Mesenchymal stem cell (in vitro differentiated cells and primary cell): Measurements from ENCODE around the gene NDUFAF2.

Experiments
- DNase-seq: peaks from one replicate; pipeline ENCODE4 v3.0.0-alpha.2; 2013
- H2AFZ ChIP-seq: one replicate; pipeline ENCODE4 v1.6.1; 2013; ENCODE audit warnings: low read depth, mild to moderate bottlenecking, control low read depth, inconsistent platforms, low read length, moderate library complexity
- H2AK5ac ChIP-seq: 2 replicates; pipeline ENCODE4 v1.6.1; 2013; ENCODE audit warnings: low read length, moderate library complexity, mild to moderate bottlenecking, inconsistent platforms; ENCODE audit not compliant: severe bottlenecking
- H2BK120ac ChIP-seq: one replicate; pipeline ENCODE4 v1.6.1; 2013; ENCODE audit warnings: low read depth, mild to moderate bottlenecking, inconsistent platforms, low read length, moderate library complexity
- H2BK12ac ChIP-seq, 2 experiments: one replicate each; pipeline ENCODE4 v1.6.1; 2013; ENCODE audit warnings: inconsistent platforms in 2 of 2, low read length in 2 of 2, mild to moderate bottlenecking in 2 of 2, moderate library complexity in 2 of 2, control low read depth in 1 of 2
- H2BK15ac ChIP-seq: one replicate; pipeline ENCODE4 v1.6.1; 2013; ENCODE audit warnings: mild to moderate bottlenecking, low read depth, inconsistent platforms; ENCODE audit not compliant: poor library complexity, severe bottlenecking
- H2BK5ac ChIP-seq: 2 replicates; pipeline ENCODE4 v1.6.1; 2013; ENCODE audit warnings: low read depth, mild to moderate bottlenecking, low read length, control low read depth, inconsistent platforms; ENCODE audit not compliant: poor library complexity, severe bottlenecking
- H3K14ac ChIP-seq, 2 experiments: one replicate each; pipeline ENCODE4 v1.6.1; 2013; ENCODE audit warnings: inconsistent platforms in 2 of 2, low read length in 2 of 2, control low read depth in 1 of 2, mild to moderate bottlenecking in 1 of 2, moderate library complexity in 1 of 2
- H3K18ac ChIP-seq, 2 experiments: one replicate each; pipeline ENCODE4 v1.6.1; 2013; ENCODE audit warnings: inconsistent platforms in 2 of 2, low read length in 2 of 2, control low read depth in 1 of 2, low read depth in 1 of 2, mild to moderate bottlenecking in 1 of 2
- H3K23ac ChIP-seq, 2 experiments: one replicate each; pipeline ENCODE4 v1.6.1; 2013; ENCODE audit warnings: inconsistent platforms in 2 of 2, low read length in 2 of 2, mild to moderate bottlenecking in 2 of 2, moderate library complexity in 2 of 2, control low read depth in 1 of 2
- H3K27ac ChIP-seq: 2 replicates; pipeline ENCODE4 v1.5.1; 2013; ENCODE audit warnings: mild to moderate bottlenecking, moderate library complexity, low read length, control low read depth, inconsistent platforms; ENCODE audit not compliant: poor library complexity, severe bottlenecking
- H3K27me3 ChIP-seq, 2 experiments: 2 replicates each; pipeline versions ENCODE4 v1.6.1 to v1.7.0; 2013; ENCODE audit warnings: low read length in 2 of 2, mild to moderate bottlenecking in 2 of 2, moderate library complexity in 2 of 2, control low read depth in 1 of 2, inconsistent platforms in 1 of 2; ENCODE audit not compliant: control insufficient read depth in 1 of 2, insufficient read depth in 1 of 2
- H3K36me3 ChIP-seq, 2 experiments: 2 replicates each; pipeline versions ENCODE4 v1.6.1 to v1.7.0; 2013; ENCODE audit warnings: low read length in 2 of 2, control low read depth in 1 of 2, inconsistent platforms in 1 of 2, low read depth in 1 of 2, mild to moderate bottlenecking in 1 of 2; ENCODE audit not compliant: insufficient read depth in 2 of 2, control insufficient read depth in 1 of 2
- H3K4ac ChIP-seq, 2 experiments: one replicate each; pipeline ENCODE4 v1.6.1; 2013; ENCODE audit warnings: inconsistent platforms in 2 of 2, low read length in 2 of 2, mild to moderate bottlenecking in 2 of 2, moderate library complexity in 2 of 2, control low read depth in 1 of 2, low read depth in 1 of 2
- H3K4me1 ChIP-seq: 2 replicates; pipeline ENCODE4 v1.6.1; 2013; ENCODE audit warnings: low read depth, low read length, control low read depth; ENCODE audit not compliant: control insufficient read depth, insufficient read depth
- H3K4me2 ChIP-seq: 2 replicates; pipeline ENCODE4 v1.6.1; 2013; ENCODE audit warnings: low read length, mild to moderate bottlenecking, inconsistent platforms; ENCODE audit not compliant: poor library complexity, severe bottlenecking
- H3K4me3 ChIP-seq, 2 experiments: 2 replicates each; pipeline versions ENCODE4 v1.5.1 to v1.7.0; 2013; ENCODE audit warnings: low read length in 2 of 2, mild to moderate bottlenecking in 2 of 2, control low read depth in 1 of 2, low read depth in 1 of 2; ENCODE audit not compliant: insufficient read depth in 1 of 2
- H3K79me1 ChIP-seq: replicated peaks from 2 replicates; pipeline ENCODE4 v1.6.1; 2013; ENCODE audit warnings: mild to moderate bottlenecking, control low read depth, low read length, inconsistent platforms; ENCODE audit not compliant: poor library complexity, severe bottlenecking
- H3K9ac ChIP-seq: 2 replicates; pipeline ENCODE4 v1.7.0; 2013; ENCODE audit warnings: mild to moderate bottlenecking, low read length, moderate library complexity
- H3K9me3 ChIP-seq: 2 replicates; pipeline ENCODE4 v1.7.0; 2013; ENCODE audit warnings: mild to moderate bottlenecking, low read length; ENCODE audit not compliant: control insufficient read depth
- H4K8ac ChIP-seq: one replicate; pipeline ENCODE4 v1.6.1; 2013; ENCODE audit warnings: inconsistent platforms, mild to moderate bottlenecking, low read length, moderate library complexity
- H4K91ac ChIP-seq: one replicate; pipeline ENCODE4 v1.6.1; 2013; ENCODE audit warnings: mild to moderate bottlenecking, low read length, inconsistent platforms
- WGBS: methylation state at CpG from one replicate; pipeline ENCODE4 v1.1.7; 2013; ENCODE audit warnings: mixed read lengths; 5-methylcytosine and 5-hydroxymethylcytosine counted together

The NDUFAF2 gene

GRCh38 chr5:60918466-60918865 lies 26.5 kb upstream of the NDUFAF2 start:
- no peak overlapping the region for H3K4me3 ChIP-seq
- H2AK5ac ChIP-seq = no peak overlapping the region
- H3K9ac ChIP-seq = no peak overlapping the region
- no peak overlapping the region for H2BK12ac ChIP-seq
- 100% methylated on average over 2 of the region's 2 CpGs for WGBS
- no peak overlapping the region for H3K4ac ChIP-seq
- H4K8ac ChIP-seq = no peak overlapping the region
- H3K36me3 ChIP-seq = peaks cover 0 to 28% of the 10 kb centered on the region in 2 experiments
- H3K27ac ChIP-seq = no peak overlapping the region
- no peaks in the 10 kb centered on the region for H3K9me3 ChIP-seq
- H3K79me1 ChIP-seq = no peaks in the 10 kb centered on the region
- H3K18ac ChIP-seq = no peak overlapping the region
- no peak overlapping the region for H3K4me2 ChIP-seq
- H2BK120ac ChIP-seq = no peak overlapping the region
- H4K91ac ChIP-seq = no peak overlapping the region
- no peak overlapping the region for H3K14ac ChIP-seq
- H3K23ac ChIP-seq = no peak overlapping the region
- H2BK15ac ChIP-seq = no peak overlapping the region
- H2BK5ac ChIP-seq = no peak overlapping the region
- no peak for DNase-seq
- H3K27me3 ChIP-seq = no peaks in the 10 kb centered on the region
- H3K4me1 ChIP-seq = no peaks in the 10 kb centered on the region
- H2AFZ ChIP-seq = no peak overlapping the region

- Histone ChIP-seq H3K79me1 (peaks cover 7% of the 10 kb centered on the region), H3K4me3 (no peak overlapping the region), H3K36me3 (peaks cover 0 to 19% of the 10 kb centered on the region in 2 experiments), H3K9me3 (no peaks in the 10 kb centered on the region), H3K14ac (no peak overlapping the region), H2BK12ac (no peak overlapping the region), H2AFZ (no peak overlapping the region), H2BK120ac (no peak overlapping the region), H3K4ac (no peak overlapping the region), H2BK15ac (no peak overlapping the region), H3K4me2 (no peak overlapping the region), H3K27me3 (no peaks in the 10 kb centered on the region), H3K4me1 (no peaks in the 10 kb centered on the region), H2AK5ac (no peak overlapping the region), H3K9ac (no peak overlapping the region), H4K91ac (no peak overlapping the region), H3K27ac (no peak overlapping the region), H4K8ac (no peak overlapping the region), H3K23ac (no peak overlapping the region), H2BK5ac (no peak overlapping the region), H3K18ac (no peak overlapping the region)
- no peak for DNase-seq
Measured at GRCh38 chr5:60927450-60927849, 17.6 kb upstream of the NDUFAF2 start.

- 88% methylated on average over 2 of the region's 6 CpGs for WGBS
- H3K27ac ChIP-seq = no peak overlapping the region
Measured at GRCh38 chr5:60929024-60929423, 16.0 kb upstream of the NDUFAF2 start.

GRCh38 chr5:60943624-60944023 lies 1.4 kb upstream of the NDUFAF2 start:
- H3K4me3 ChIP-seq = peak overlapping the region in 1 of 2 experiments; percentile 96

More at GRCh38 chr5:60929024-60929423, 16.0 kb upstream of the NDUFAF2 start:
- H3K9me3 ChIP-seq = no peaks in the 10 kb centered on the region
- H3K14ac ChIP-seq = no peak overlapping the region
- no peak overlapping the region for H3K23ac ChIP-seq
- no peak overlapping the region for H3K4ac ChIP-seq
- no peak overlapping the region for H3K18ac ChIP-seq
- H3K4me3 ChIP-seq = no peak overlapping the region
- H3K4me2 ChIP-seq = no peak overlapping the region
- H2BK5ac ChIP-seq = no peak overlapping the region
- H2BK12ac ChIP-seq = no peak overlapping the region
- no peaks in the 10 kb centered on the region for H3K4me1 ChIP-seq
- H4K91ac ChIP-seq = no peak overlapping the region
- H2AK5ac ChIP-seq = no peak overlapping the region
- no peak overlapping the region for H2AFZ ChIP-seq
- no peaks in the 10 kb centered on the region for H3K27me3 ChIP-seq
- no peak overlapping the region for H4K8ac ChIP-seq
- DNase-seq = peak; percentile 13
- H2BK15ac ChIP-seq = no peak overlapping the region
- no peak overlapping the region for H3K9ac ChIP-seq
- H3K36me3 ChIP-seq = peaks cover 0 to 19% of the 10 kb centered on the region in 2 experiments
- peaks cover 7% of the 10 kb centered on the region for H3K79me1 ChIP-seq
- H2BK120ac ChIP-seq = no peak overlapping the region

More at GRCh38 chr5:60943624-60944023, 1.4 kb upstream of the NDUFAF2 start:
- Histone ChIP-seq H3K4me2 (no peak overlapping the region), H3K4ac (no peak overlapping the region), H2AFZ (no peak overlapping the region), H4K91ac (no peak overlapping the region), H3K23ac (no peak overlapping the region), H3K79me1 (peaks cover 23% of the 10 kb centered on the region), H3K18ac (no peak overlapping the region), H3K9me3 (no peaks in the 10 kb centered on the region), H3K4me1 (no peaks in the 10 kb centered on the region), H4K8ac (no peak overlapping the region), H3K27me3 (no peaks in the 10 kb centered on the region), H3K9ac (no peak overlapping the region), H2BK12ac (no peak overlapping the region), H2BK5ac (no peak overlapping the region), H2BK15ac (no peak overlapping the region), H3K36me3 (peaks cover 0 to 3% of the 10 kb centered on the region in 2 experiments), H3K14ac (no peak overlapping the region), H2BK120ac (no peak overlapping the region), H3K27ac (no peak overlapping the region), H2AK5ac (no peak overlapping the region)
- no peak for DNase-seq
- 98% methylated on average over 3 of the region's 3 CpGs for WGBS
